Activated CD8-positive, alpha-beta memory T cell treated with anti-CD3 and anti-CD28 coated beads, Interleukin-2, amount 50 U/mL, for 24 hours (primary cell): ENCODE data around the gene SYT15.

Experiments used
- DNase-seq: peaks from one replicate; pipeline ENCODE4 v3.0.0-alpha.2; 2020; ENCODE audit errors: extremely low read depth

Gene SYT15

GRCh38 chr10:46544989-46545791, 33.7 kb upstream of the SYT15 start:
- DNase-seq: no peak

- no peak for DNase-seq
Observed at GRCh38 chr10:46545861-46546590, 32.9 kb upstream of the SYT15 start.

- no peak for DNase-seq
Observed at GRCh38 chr10:46546591-46547540, 32.1 kb upstream of the SYT15 start.

GRCh38 chr10:46547541-46548497, 31.1 kb upstream of the SYT15 start:
- no peak for DNase-seq

GRCh38 chr10:46548498-46549090, 30.3 kb upstream of the SYT15 start:
- no peak for DNase-seq

GRCh38 chr10:46549171-46550075, 29.5 kb upstream of the SYT15 start:
- DNase-seq: no peak

GRCh38 chr10:46550076-46550790, 28.7 kb upstream of the SYT15 start:
- DNase-seq: no peak

GRCh38 chr10:46550795-46551700, 27.9 kb upstream of the SYT15 start:
- no peak for DNase-seq

GRCh38 chr10:46551701-46552525, 27.0 kb upstream of the SYT15 start:
- no peak for DNase-seq

- DNase-seq: no peak
Observed at GRCh38 chr10:46552526-46553237, 26.2 kb upstream of the SYT15 start.

- DNase-seq: no peak
Observed at GRCh38 chr10:46553238-46554049, 25.5 kb upstream of the SYT15 start.

- no peak for DNase-seq
Observed at GRCh38 chr10:46554166-46554781, 24.7 kb upstream of the SYT15 start.

- DNase-seq: no peak
Observed at GRCh38 chr10:46555366-46555712, 23.6 kb upstream of the SYT15 start.

- no peak for DNase-seq
Observed at GRCh38 chr10:46555713-46556514, 23.0 kb upstream of the SYT15 start.
